HuH-7.5 (cell line): ENCODE measurements around the gene AOX1.
A peak's percentile ranks its signal among the peaks of the same experiment; 100 is the strongest.
"Not testable (repeated sequence)": the region's sequence is repeated elsewhere in the genome, so short reads cannot be mapped to it uniquely, and the experiment has no call there.

ENCODE experiments used
- DNase-seq: peaks from one replicate; pipeline ENCODE4 v3.0.0; 2011; ENCODE audit warnings: low spot score

The AOX1 gene

GRCh38 chr2:200585730-200586643 is at the start of gene AOX1:
TSS of gene AOX1 (plus strand) at chr2:200586014. CDS start at chr2:200586109, 95 bp downstream.
- DNase-seq: no peak

GRCh38 chr2:200538139-200538538 is 47.7 kb upstream of the AOX1 start:
- no peak for DNase-seq

- DNase-seq: no peak
These were observed 45.0 kb upstream of the AOX1 start for GRCh38 chr2:200540793-200541192.

- not testable (repeated sequence) for DNase-seq
These were observed 19.2 kb upstream of the AOX1 start for GRCh38 chr2:200566596-200566995.

- DNase-seq: no peak
These were observed 17.9 kb upstream of the AOX1 start for GRCh38 chr2:200567932-200568331.

GRCh38 chr2:200575957-200576356 is 9.9 kb upstream of the AOX1 start:
- peak; percentile 20 for DNase-seq

GRCh38 chr2:200577027-200577426 is 8.8 kb upstream of the AOX1 start:
- DNase-seq: no peak

GRCh38 chr2:200578778-200579177 is 7.0 kb upstream of the AOX1 start:
- DNase-seq: no peak

GRCh38 chr2:200584639-200585038 is 1.2 kb upstream of the AOX1 start:
- no peak for DNase-seq

GRCh38 chr2:200585340-200585729 is 479 bp upstream of the AOX1 start:
- no peak for DNase-seq

- no peak for DNase-seq
These were observed 796 bp downstream of the AOX1 start for GRCh38 chr2:200586644-200586975.

GRCh38 chr2:200587007-200587616 is 1.3 kb downstream of the AOX1 start:
- no peak for DNase-seq

- peak; percentile 30 for DNase-seq
These were observed 2.4 kb downstream of the AOX1 start for GRCh38 chr2:200588076-200588678.

- no peak for DNase-seq
These were observed 4.3 kb downstream of the AOX1 start for GRCh38 chr2:200590090-200590489.

- no peak for DNase-seq
These were observed 5.5 kb downstream of the AOX1 start for GRCh38 chr2:200591308-200591707.

GRCh38 chr2:200592406-200593075 is 6.7 kb downstream of the AOX1 start:
- DNase-seq: no peak

GRCh38 chr2:200593905-200594304 is 8.1 kb downstream of the AOX1 start:
- no peak for DNase-seq

- no peak for DNase-seq
These were observed 10.1 kb downstream of the AOX1 start for GRCh38 chr2:200595913-200596312.

GRCh38 chr2:200596774-200597570 is 11.2 kb downstream of the AOX1 start:
- DNase-seq: no peak

GRCh38 chr2:200599206-200599605 is 13.4 kb downstream of the AOX1 start:
- no peak for DNase-seq

GRCh38 chr2:200600549-200601225 is 14.9 kb downstream of the AOX1 start:
- DNase-seq: no peak
